CD4-positive, alpha-beta T cell treated with Interleukin-4 for 1 hour (primary cell): ENCODE results near the gene KLHL36.

Source experiments
- DNase-seq, 2 donors: peaks; one replicate each; pipeline ENCODE4 v3.0.0-alpha.2; 2020 to 2022

KLHL36 gene

DNA sequence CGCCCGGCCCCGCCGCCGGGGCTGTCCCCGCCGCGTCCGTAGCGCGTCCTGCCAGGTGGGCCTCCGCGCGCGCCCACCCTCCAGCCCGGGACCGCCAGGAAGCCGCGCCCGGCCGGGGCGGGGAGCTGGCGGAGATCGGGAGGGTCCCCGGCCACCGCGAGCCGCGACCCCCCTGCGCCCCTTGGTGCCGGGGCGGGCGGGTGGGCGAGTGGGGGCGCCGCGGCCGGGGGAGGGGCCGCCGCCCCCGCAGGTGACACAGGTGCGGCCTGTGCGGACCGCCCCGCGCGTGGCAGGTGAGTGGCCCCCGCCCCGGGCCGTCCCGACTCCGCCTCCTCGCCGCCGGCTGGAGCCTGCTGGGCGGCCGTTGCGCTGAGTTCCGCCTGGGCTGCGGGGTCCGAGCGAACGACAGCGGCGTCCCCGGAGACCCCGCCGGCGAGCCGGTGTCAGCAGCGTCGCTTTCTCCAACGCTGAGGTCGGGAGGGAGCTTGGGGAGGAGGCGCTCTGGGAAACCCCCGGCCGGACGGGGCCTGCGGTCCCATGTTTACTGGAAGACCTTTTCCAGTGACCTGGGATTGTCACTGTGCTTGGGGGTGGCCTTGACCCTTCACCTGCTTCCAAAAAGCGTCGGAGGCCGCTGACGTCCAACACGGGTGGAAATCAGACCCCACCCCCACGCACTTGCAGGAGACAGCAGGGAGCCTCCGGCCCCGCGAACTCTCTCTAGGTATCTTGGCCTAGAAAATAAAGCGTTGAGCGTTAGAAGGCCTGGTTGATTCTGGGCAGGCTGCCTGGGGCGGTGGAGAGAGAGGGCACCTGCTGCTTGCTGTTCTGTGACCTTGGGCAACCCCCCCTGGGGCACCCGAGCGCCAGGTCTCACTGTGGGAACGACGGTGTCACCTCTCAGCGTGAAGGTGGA lies 542 bp downstream of the KLHL36 start:
- peak; percentile 33 to 55 for DNase-seq

DNA sequence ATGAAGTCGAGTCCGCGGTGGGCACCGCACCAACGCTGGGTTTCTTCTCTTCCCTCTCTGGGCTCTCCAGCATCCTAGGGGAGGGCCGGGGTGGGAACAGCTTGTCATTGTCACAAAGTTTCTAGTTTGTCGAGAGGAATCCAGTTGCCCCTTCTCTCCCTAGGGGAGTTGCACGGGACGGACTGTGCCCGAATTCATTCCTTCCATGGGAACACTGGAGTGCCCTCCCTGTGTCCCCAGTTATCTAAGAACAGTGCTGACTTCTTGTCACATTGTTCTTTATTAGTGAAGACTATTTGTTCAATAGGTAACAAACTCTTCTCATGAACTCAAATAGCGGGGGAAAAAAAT lies 1.2 kb downstream of the KLHL36 start:
- no peak for DNase-seq

DNA sequence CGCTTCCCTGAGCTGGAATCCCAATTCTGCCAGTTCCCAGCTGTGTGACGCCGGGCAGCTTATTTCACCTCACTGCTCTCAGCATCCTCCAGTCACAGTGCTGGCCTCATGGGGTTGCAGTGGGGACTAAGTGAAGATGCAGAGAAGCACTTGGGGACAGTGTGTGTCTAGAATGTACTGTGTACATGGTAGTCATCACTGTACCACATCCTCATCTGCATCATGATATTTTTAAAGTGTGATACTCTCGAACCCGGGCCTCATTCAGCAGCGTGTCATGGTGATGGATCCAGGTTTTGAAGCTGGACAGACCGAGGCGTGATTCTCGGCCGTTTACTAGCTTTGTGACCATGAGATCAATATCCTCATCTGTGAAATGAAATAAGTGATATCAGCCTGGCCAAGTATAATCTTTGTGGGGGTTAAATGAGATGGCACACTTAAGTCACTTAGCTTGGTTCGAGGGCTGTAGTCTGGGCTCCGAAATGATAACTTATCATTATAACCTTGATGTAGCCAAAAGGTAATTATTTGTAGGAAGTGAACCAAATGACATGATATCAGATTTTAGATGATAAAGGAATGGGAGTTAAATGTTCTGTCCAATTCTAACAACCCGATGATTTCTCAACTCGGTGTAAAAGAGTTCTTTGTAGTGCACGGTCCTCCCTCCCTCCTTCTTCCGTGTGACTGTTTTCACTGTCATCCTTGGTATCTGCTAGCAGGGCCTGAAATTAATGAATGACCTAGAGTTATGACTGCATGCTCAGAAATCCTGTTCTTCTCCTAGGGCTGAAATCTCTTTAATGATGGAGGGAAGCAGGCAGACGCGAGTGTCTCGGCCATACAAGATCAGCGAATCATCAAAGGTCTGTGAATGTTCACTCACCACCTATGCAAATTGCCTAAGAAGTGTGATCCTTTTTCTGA lies 2.0 kb downstream of the KLHL36 start:
- no peak for DNase-seq

DNA sequence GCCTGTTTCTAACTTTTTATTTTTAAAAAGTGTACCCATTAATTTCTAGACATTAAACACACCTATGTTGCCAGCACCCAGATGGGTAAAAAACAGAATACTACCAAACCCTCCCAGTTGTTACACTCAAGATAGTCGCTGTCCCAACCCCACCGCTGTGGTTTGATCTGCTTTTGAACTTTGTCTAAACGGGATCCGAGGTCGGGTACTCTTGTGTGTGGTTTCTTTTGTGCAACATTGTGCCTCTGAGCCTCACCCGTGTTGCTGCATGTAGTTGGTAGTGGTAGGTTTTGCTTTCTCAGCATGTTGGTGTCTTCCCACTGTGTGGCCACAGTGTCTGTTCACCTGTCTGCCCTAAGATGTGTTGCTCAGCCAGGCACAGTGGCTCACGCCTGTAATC lies 4.3 kb downstream of the KLHL36 start:
- peak; percentile 39 to 58 for DNase-seq

DNA sequence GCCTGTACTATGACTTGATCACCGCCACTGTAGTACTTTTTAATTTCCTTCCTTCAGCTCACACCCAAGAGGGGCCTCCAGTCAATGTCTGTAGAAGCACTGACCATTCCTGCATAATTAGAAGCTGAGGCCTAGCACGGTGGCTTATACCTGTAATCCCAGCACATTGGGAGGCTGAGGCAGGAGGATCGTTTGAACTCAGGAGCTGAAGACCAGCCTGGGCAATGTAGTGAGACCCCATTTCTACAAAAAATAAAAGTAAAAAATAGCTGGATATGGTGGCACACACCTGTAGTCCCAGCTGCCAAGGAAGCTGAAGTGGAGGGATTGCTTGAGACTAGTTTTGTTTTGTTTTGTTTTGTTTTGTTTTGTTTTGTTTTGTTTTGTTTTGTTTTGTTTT lies 5.9 kb downstream of the KLHL36 start:
- DNase-seq, result no peak

DNA sequence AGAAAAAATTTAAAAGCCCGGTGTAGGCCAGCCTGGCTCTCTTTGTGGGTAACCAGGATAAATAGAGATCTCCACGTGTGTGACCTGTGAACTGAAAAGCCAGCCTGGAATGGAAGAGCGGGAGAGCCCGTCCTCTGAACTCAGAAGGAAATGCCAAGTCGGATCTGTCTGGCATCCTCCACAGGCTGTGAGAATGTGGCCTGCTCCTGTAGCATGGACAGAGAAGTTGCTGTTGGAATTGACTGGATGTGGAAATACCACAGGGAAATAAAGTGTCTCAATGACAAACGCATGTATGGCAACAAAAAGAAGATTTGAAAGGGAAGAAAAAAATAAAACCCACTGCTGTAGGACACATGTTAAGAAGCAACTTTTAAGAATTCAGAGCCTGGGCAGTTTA lies 6.7 kb downstream of the KLHL36 start:
- no peak for DNase-seq

DNA sequence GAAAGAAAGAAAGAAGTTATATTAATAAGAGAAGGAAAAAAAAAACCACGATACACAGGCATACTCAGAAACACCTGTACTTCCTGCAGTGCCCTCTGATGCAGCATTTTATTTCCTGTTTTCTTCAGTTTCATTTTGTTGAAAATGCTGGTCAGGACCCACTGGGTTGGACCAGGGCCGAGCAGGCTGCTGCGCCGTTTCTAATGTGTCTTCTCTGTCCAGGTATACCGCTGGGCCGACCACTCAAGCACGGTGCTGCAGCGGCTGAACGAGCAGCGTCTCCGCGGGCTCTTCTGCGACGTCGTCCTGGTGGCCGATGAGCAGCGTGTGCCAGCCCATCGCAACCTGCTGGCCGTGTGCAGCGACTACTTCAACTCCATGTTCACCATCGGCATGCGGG lies 8.3 kb downstream of the KLHL36 start:
- no peak for DNase-seq

DNA sequence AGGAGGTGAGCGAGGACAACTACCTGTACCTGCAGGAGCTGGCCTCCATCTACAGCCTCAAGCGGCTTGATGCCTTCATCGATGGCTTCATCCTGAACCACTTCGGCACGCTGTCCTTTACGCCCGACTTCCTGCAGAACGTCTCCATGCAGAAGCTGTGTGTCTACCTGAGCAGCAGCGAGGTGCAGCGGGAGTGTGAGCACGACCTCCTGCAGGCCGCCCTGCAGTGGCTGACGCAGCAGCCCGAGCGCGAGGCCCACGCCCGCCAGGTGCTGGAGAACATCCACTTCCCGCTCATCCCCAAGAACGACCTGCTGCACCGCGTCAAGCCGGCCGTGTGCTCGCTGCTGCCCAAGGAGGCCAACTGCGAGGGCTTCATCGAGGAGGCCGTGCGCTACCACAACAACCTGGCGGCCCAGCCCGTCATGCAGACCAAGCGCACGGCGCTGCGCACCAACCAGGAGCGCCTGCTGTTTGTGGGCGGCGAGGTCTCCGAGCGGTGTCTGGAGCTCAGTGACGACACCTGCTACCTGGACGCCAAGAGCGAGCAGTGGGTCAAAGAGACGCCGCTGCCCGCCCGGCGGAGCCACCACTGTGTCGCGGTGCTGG lies 9.0 kb downstream of the KLHL36 start:
- no peak for DNase-seq

DNA sequence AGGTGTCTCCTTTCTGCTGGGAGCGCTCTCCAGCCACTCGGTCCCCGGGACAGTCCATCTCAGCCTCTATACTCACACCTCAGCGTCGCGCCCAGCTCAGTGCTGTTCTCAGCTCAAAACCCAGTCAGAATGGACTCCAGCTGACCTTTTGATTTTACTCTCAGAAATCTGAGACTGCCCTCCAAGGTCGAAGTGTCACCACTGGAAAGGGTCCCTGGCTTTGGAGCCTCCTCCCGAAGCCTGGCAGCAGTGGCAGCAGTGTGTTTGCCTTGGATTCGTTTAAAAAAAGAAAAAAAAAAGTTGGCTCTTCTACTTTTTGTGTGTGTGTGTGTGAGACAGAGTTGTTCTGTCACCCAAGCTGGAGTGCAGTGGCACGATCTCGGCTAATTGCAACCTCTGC lies 10.4 kb downstream of the KLHL36 start:
- DNase-seq, result no peak

DNA sequence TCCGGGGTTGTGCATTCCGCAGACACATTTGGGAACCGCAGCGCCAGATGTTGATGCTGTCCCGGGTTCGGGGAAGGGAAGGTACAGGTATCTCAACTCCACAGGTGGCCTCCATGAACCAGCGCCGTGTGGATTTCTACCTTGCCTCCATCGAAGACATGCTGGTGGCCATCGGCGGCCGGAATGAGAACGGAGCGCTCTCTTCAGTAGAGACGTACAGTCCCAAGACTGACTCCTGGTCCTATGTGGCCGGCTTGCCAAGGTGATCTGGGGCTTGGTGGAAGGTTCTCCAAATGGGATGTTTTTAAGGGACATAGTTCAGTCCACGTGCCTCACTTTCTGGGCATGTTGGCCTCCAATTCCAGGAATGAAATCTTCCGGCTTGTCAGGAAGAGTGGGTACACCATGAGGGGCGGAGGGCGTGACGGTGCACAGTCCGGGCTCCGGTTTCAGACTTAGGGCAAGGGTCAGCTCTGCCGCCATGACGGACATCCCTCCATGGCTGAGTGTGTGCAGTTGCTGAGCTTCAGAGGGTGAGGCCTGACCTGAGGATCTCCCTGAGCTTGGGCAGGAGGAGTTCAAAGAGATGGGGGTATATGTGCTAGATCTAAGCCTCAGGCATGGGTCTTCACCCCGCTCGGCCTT lies 11.5 kb downstream of the KLHL36 start:
- DNase-seq, result no peak

DNA sequence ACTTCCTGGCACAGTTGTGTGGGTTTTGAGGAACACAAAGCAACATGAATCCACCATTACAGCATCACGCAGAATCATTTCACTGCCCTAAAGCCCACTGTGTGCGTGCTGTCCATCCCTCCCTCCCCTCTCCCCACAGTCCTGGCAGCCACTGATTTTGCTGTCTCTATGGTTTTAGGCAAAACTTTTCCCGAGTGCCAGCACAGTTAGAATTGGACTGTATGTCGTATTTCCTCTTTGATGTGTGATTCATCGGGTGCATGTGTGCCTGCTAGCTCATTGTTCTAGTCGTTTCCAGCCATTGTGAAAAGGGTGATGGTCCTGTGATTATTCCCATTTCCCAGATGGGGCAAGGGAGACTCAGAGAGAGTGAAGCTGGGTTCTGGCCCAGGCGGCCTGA lies 12.7 kb downstream of the KLHL36 start:
- no peak for DNase-seq

DNA sequence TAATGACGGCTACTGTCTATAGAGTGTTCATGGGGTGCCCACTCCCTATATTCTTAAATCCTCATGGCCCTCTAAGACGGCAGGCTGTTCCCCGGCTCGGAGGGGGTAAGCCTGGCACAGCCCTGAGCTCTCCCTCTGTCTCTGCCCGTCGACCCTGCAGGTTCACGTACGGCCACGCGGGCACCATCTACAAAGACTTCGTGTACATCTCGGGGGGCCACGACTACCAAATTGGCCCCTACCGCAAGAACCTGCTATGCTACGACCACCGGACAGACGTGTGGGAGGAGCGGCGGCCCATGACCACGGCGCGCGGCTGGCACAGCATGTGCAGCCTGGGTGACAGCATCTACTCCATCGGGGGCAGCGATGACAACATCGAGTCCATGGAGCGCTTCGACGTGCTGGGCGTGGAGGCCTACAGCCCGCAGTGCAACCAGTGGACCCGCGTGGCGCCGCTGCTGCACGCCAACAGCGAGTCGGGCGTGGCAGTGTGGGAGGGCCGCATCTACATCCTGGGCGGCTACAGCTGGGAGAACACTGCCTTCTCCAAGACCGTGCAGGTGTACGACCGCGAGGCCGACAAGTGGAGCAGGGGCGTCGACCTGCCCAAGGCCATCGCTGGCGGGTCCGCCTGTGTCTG lies 13.2 kb downstream of the KLHL36 start:
- no peak for DNase-seq

DNA sequence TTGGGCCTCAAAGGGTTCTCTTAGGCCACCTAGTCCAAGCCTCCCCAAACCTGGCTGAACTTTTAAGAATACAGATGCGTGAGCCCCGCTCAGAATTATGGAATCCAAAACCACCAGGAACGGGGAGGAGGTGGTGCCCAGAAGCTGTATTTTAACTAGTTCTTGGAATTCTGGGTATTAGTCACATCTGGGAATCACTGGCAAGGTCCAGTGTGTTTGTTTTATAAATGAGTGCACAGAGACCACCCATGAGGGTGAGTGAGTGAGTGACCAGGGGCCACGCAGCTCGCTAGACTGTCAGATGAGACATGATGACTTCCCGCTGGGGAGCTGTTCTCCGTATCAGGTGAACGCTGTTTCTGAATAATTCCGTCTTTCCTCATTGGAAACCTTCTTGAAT lies 14.2 kb downstream of the KLHL36 start:
- no peak for DNase-seq

DNA sequence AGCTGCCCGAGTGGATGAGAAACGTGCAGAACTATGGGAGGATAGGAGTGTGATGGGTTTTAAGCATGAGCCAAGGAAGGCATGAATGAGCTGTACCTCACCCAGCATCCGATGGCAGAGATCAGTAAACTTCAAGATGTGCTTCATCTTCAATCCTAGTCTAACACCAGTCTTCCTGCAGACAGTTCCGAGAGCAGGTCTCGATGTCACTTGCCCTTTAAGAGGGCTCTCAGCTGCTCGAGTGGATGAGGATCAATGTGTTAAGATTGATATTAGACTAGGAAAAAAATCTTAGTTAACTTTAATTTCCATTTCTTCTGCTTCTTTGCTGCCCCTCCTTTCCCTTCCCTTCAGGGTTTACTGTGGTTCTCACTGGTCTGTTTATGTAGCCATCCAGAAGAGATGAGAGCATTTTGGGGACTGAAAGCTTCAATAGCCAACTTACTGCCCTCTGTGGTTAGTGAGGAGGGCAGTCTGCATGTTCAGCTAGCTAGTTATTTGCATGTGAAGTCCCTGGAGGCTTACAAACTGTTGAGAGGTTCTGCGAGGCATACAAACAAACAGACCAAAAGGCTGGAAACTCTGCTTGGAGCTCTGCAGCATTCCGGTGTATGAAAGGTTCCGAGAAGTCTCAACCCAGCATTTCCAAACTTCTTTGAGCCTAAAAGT lies 15.3 kb downstream of the KLHL36 start:
- DNase-seq, result no peak

DNA sequence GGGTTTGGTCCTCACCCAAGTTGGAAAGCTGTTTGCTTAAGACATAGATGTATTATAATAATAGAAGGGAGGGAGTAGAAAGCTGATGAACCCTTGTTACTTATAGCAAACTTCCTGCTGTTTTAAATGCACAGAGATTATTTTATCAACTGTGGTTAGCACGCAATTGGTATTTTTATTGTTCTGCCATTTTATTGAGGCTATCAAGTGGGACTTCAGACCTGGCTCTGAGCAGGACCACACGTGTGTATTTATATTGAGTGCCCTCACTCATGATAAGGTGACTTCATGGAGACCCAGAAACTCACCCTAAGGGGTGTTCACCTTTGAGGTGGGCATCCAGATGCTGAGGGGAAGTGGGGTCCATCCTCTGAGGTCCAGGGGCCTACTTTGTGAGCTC lies 17.0 kb downstream of the KLHL36 start:
- DNase-seq, result no peak

DNA sequence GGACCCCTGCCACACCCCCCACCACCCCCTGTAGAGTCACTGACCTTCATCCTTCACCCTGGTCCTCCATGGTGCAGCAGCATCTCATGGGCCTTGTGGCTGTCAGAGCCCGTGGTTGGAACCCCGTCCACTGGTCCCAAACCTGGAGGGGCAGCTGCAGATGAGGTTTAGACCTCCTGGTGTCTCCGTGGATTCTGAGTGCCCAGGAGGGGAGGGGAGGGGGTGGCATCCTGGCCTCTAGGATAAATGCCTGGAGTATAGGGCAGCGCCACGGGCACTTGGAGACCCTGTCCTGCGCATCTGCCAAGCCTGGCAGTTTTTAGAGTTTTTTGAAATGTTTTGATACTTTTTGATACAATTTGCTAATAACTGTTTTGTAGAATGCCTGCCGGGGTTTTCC lies 17.5 kb downstream of the KLHL36 start:
- DNase-seq, result no peak

DNA sequence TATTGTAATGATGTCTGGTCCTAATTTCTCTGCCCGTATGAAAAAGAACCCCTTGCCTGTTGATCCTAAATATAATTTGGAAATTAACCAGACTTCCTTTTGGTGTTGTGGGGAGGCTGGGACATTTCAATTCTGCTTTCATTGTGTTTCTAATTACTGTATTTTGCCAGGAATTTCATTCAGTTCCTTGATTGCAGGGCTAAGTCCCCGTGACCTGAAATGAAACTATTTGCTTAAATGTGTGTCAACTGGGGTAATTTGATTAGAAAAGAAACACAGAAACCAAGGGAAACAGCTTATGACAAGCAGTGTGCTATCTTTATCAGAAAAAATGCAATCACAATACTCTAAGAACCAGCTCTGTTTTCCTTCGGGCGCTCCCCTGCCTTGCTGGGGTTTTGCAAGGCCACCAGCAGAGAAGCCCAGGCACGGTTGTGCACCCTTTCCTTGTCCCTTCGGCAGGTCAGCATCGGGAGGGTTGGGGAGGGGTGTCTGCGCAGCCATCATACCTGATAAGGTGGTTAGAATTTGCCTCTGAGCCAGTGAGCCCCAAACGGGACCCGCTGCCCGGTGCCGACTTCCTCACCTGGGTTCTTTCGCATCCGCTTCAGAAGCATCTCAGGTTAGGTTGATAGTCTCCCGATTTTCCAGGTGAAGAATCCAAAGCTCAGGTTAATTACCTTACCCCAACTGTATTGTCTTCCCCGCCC lies 19.4 kb downstream of the KLHL36 start:
- no peak for DNase-seq

DNA sequence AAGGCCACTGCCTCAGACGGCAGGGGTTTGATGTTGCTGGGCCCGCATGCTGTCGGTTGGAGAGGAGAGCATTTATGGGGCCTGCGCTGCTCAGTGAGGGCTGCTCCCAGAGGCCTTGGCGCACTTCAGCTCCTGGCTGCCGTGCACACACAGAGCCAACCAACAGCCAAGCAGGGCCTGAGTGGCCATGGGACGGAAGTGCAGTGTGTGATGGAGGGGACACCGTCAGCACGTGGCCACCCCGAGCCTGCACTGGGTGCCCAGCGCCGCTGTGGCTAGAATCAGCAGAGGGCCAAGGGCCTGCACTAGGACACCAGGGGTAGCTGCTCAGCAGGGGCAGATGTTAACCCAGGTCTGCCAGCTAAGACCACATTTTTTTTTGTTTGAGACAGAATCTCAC lies 21.8 kb downstream of the KLHL36 start:
- DNase-seq, result no peak

DNA sequence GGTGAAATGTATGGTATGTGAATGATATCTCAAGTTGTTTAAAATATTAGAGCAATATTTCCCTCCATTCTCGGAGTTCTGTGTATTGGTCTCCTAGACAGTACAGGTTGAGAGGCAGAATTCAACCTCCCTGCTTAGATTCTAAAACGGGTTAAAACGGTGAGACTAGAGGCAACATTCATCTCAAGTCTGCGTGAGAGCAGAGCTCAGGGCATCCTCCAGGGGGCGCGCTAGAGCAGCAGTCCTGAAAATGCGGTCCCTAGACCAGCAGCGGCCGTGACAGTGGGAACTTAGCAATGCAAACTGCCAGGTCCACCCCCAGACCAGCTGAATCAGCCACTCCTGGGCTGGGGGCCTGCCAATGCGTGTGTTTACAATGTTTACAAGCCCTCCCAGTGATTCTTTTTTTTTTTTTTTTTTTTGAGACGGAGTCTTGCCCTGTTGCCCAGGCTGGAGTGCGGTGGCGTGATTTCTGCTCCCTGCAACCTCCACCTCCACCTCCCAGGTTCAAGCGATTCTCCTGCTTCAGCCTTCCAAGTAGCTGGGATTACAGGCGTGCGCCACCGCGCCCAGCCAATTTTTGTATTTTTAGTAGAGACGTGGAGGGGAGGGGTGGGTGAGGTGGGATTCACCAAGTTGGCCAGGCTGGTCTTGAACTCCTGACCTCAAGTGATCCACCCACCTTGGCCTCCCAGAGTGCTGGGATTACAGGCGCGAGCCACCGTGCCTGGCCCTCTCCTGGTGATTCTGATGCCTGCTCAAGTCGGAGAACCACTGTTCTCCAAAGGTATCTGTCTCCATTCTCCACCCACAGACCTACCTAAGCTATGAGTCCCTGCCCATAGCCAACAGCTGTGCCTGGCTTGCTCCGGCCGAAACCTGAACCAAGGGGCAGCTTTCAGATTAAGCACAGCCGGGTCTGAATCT lies 24.2 kb downstream of the KLHL36 start:
- peak; percentile 79 to 80 for DNase-seq

DNA sequence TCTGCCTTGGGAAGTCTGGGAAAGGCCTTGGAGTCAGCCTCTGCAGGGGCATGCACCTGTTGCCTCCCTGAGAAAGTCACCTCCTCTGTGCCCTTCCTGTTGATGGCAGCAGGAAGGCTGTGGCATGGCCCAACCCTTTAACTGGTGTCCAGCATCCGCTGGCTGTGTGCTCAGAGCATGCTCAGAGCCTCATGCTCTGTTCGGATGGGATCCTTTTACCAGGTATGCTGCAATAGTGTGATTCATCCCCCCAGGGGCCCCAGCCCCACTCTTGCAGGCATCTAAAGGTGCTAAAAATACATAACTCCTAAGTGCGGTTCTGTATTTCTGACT lies 24.9 kb downstream of the KLHL36 start:
- no peak for DNase-seq
